Uterus (tissue), 4 donors: ENCODE results near the gene FNTB. TPM values are rescaled to one million over a fixed set of nuclear protein-coding genes. Genes with fewer than 3 reads are reported as not detected.

ENCODE experiments used
- DNase-seq, 2 donors: peaks; one replicate each; pipeline ENCODE4 v3.0.0-alpha.2; 2019 to 2020
- H3K27ac ChIP-seq, 2 donors: fragments of 200-600 bp; sonication (generic); 1 replicate in 1 of 2; 2 replicates in 1 of 2; pipeline ENCODE4 v1.5.1; 2016 to 2018
- H3K27me3 ChIP-seq, 2 donors: fragments of 200-600 bp; sonication (generic); one replicate each; pipeline ENCODE4 v1.5.1; 2018 to 2019; ENCODE audit warnings: control low read depth in 1 of 2
- H3K36me3 ChIP-seq, 2 donors: fragments of 200-600 bp; sonication (generic); one replicate each; pipeline ENCODE4 v1.5.1; 2019; ENCODE audit warnings: control low read depth in 1 of 2
- H3K4me1 ChIP-seq, 2 donors: fragments of 200-600 bp; sonication (generic); one replicate each; pipeline ENCODE4 v1.5.1; 2018 to 2019; ENCODE audit warnings: control low read depth in 1 of 2
- H3K4me3 ChIP-seq, 2 donors: fragments of 200-600 bp; sonication (generic); 1 replicate in 1 of 2; 2 replicates in 1 of 2; pipeline ENCODE4 v1.5.1; 2018 to 2019; ENCODE audit warnings: mild to moderate bottlenecking in 1 of 2
- H3K9me3 ChIP-seq, 2 donors: fragments of 200-600 bp; sonication (generic); one replicate each; pipeline ENCODE4 v1.5.1; 2019; ENCODE audit warnings: control low read depth in 1 of 2
- POLR2A ChIP-seq, 2 donors: fragments of 450-650 bp; IDR thresholded peaks; one replicate each; pipeline ENCODE4 v1.6.1; 2016; ENCODE audit warnings: antibody characterized with exemption in 2 of 2, mild to moderate bottlenecking in 1 of 2, moderate library complexity in 1 of 2
- intact Hi-C: fragments of 100-400 bp; cut with DNase I; formaldehyde crosslinking; loops from one replicate; pipeline ENCODE4 v1.15.1; 2023; ENCODE audit warnings: low total_unique reads
- total RNA-seq, 4 donors: library from RNA; depleted of rRNA in 3 of 4; stranded (reverse); fragments of >200 nt in 3 of 4; gene quantifications; one replicate each; pipeline versions ENCODE4 v1.1.0 to v1.2.4, GENCODE V29; 2014 to 2023
- TF ChIP-seq, protein P1 (sequence below), 4 experiments: fragments of 200-600 bp in 2 of 4; fragments of 450-650 bp in 2 of 4; sonication (generic) in 2 of 4; IDR thresholded peaks; one replicate each; pipeline ENCODE4 v1.5.1; 2016 to 2019; ENCODE audit warnings: antibody characterized with exemption in 4 of 4, mild to moderate bottlenecking in 2 of 4, moderate library complexity in 1 of 4
- donor health status: DM: yes; HTN: yes; CAD: no.

Gene FNTB
- total RNA-seq, 4 donors from 2014 or later = 7.4 to 29.7 (median 20.4) TPM

DNA sequence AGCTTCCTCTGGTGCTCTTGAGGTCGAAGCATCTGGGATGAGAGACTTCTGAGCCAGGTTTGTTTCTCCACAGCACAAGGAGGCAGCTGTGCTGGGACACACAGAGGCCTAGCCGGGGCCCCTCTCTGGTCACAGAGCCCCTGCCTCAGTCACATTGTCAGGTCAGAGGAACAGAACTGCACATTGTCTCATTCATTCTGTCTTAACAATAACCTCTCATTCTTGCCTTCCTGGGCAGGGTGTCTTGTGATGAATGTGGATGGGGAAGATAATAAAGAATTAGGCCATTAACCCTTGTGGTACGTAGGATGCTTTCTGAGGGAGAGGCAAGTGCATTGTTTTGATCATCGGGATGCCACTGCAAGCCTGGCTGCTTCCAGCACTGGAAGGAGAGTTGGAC lies 29.8 kb downstream of the FNTB start:
- no peak overlapping the region for H3K27ac ChIP-seq
- no peak for TF ChIP-seq POLR2A (IDR thresholded peaks at IDR 0.05)
- TF ChIP-seq, protein P1, sequence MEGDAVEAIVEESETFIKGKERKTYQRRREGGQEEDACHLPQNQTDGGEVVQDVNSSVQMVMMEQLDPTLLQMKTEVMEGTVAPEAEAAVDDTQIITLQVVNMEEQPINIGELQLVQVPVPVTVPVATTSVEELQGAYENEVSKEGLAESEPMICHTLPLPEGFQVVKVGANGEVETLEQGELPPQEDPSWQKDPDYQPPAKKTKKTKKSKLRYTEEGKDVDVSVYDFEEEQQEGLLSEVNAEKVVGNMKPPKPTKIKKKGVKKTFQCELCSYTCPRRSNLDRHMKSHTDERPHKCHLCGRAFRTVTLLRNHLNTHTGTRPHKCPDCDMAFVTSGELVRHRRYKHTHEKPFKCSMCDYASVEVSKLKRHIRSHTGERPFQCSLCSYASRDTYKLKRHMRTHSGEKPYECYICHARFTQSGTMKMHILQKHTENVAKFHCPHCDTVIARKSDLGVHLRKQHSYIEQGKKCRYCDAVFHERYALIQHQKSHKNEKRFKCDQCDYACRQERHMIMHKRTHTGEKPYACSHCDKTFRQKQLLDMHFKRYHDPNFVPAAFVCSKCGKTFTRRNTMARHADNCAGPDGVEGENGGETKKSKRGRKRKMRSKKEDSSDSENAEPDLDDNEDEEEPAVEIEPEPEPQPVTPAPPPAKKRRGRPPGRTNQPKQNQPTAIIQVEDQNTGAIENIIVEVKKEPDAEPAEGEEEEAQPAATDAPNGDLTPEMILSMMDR (IDR thresholded peaks at IDR 0.05) = no peak
- intact Hi-C loops = no loop called here
- H3K4me1 ChIP-seq = no peaks in the 10 kb centered on the region
- no peaks in the 10 kb centered on the region for H3K27me3 ChIP-seq
- H3K36me3 ChIP-seq = no peaks in the 10 kb centered on the region
- H3K9me3 ChIP-seq = no peaks in the 10 kb centered on the region
- DNase-seq = no peak
- no peak overlapping the region for H3K4me3 ChIP-seq

DNA sequence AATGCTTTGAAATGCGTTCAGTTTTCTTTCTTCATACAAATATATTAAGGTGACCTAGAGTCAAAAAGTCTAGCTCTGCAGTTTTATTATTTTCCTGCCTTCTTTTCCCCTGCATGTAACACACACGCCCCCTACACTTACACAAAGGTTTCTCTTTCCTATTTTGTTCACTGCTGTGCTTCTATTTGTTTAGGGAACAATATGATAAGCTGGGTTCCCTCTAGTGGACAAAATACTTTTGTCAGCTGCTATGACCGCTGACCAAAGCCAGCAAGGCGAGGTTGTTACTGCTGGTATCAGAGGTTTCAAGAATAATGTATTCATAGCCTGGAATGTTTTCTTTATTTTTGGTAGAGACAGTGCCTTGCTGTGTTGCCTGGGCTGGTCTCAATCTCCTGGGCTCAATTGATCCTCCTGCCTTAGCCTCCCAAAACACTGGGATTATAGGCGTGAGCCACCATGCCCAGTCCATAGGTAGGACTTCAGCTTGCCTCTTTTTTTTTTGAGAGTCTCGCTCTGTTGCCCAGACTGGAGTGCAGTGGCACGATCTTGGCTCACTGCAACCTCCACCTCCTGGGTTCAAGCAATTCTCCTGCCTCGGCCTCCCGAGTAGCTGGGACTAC lies 33.4 kb downstream of the FNTB start:
- Histone ChIP-seq H3K27me3 (no peaks in the 10 kb centered on the region), H3K9me3 (no peaks in the 10 kb centered on the region), H3K4me1 (no peaks in the 10 kb centered on the region), H3K36me3 (no peaks in the 10 kb centered on the region), H3K27ac (peak overlapping the region in 1 of 2 donors; percentile 11), H3K4me3 (no peak overlapping the region)
- intact Hi-C loops = no loop called here
- DNase-seq = peak; percentile 28 to 31
- TF ChIP-seq, protein P1 (IDR thresholded peaks at IDR 0.05) = peak; percentile 72 to 77 (median 74)
- no peak for TF ChIP-seq POLR2A (IDR thresholded peaks at IDR 0.05)

DNA sequence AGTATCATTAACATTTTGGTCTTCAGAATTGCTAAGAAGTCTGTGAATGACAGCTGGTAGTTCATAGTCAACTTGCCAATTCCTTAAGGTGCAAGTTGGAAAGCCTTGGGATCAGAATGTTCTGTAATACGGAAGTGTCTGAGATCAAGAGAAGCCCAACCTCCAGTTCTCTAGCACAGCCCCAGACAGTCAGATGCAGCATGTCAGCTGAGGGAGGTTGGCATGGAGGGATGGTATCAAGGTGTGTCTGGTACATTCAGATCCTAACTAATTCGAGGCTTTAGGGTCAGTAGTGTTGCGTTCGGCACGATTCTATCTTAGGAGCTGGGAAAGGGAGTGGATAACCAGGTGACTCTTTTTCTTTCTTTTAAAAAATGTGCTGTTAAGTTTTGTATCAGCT lies 38.3 kb downstream of the FNTB start:
- Histone ChIP-seq H3K9me3 (no peaks in the 10 kb centered on the region), H3K27me3 (no peaks in the 10 kb centered on the region), H3K27ac (no peak overlapping the region), H3K4me3 (no peak overlapping the region), H3K4me1 (no peaks in the 10 kb centered on the region), H3K36me3 (no peaks in the 10 kb centered on the region)
- intact Hi-C loops = no loop called here
- no peak for TF ChIP-seq POLR2A (IDR thresholded peaks at IDR 0.05)
- TF ChIP-seq, protein P1 (IDR thresholded peaks at IDR 0.05) = no peak
- no peak for DNase-seq

DNA sequence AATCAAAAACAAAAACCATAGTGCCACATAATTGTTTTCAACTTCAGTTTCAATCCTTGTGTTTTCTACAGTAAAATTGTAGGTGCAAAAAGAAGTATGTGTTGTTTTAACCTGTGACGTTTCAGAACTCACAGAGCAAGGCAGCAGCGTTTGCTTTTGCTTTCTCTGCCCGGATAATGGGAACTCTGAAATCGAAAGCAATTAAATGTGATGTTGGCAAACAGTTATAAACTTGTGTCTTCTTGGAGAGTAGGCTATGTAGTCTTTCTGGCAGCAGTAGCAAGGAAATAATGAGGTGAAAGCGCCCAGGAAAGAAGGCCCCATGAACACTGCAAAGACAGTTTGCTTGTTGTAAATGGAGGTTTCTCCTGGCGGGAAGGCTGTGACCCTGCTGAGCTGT lies 39.1 kb downstream of the FNTB start:
- TF ChIP-seq, protein P1 (IDR thresholded peaks at IDR 0.05) = no peak
- no peak for TF ChIP-seq POLR2A (IDR thresholded peaks at IDR 0.05)
- H3K27me3 ChIP-seq = no peaks in the 10 kb centered on the region
- no peaks in the 10 kb centered on the region for H3K4me1 ChIP-seq
- no peaks in the 10 kb centered on the region for H3K9me3 ChIP-seq
- no peak for DNase-seq
- H3K27ac ChIP-seq = no peak overlapping the region
- intact Hi-C loops = no loop called here
- no peak overlapping the region for H3K4me3 ChIP-seq
- no peaks in the 10 kb centered on the region for H3K36me3 ChIP-seq

DNA sequence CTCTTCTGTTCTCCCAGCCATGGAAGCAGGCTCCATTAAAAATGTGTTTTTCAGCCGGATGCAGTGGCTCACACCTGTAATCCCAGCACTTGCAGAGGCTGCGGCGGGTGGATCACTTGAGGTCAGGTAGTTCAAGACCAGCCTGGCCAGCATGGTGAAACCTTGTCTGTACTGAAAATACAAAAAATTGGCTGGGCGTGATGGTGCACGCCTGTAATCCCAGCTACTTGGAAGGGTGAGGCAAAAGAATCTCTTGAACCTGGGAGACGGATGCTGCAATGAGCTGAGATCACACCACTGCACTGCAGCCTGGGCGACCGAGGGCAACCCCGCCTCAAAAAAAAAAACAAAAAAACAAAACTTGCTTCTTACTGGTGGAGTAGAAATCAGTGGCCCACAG lies 39.8 kb downstream of the FNTB start:
- Histone ChIP-seq H3K36me3 (no peaks in the 10 kb centered on the region), H3K4me1 (no peaks in the 10 kb centered on the region), H3K27me3 (no peaks in the 10 kb centered on the region), H3K27ac (no peak overlapping the region), H3K4me3 (no peak overlapping the region), H3K9me3 (no peaks in the 10 kb centered on the region)
- intact Hi-C loops = no loop called here
- DNase-seq = no peak
- TF ChIP-seq POLR2A (IDR thresholded peaks at IDR 0.05) = no peak
- TF ChIP-seq, protein P1 (IDR thresholded peaks at IDR 0.05) = no peak
